CD14-positive monocyte (primary cell): Measurements from ENCODE around the gene GKN1. TPM values are rescaled to one million over a fixed set of nuclear protein-coding genes. Genes with fewer than 3 reads are reported as not detected.

Experiments
- DNase-seq, 3 donors: peaks; one replicate each; pipeline ENCODE4 v3.0.0-alpha.2; 2011 to 2022
- H2AFZ ChIP-seq: 2 replicates; pipeline ENCODE4 v1.6.0; 2012; ENCODE audit warnings: mild to moderate bottlenecking, low read depth, low read length, inconsistent platforms; ENCODE audit not compliant: insufficient read depth, poor library complexity, severe bottlenecking
- H3K27ac ChIP-seq, 2 donors: 1 replicate in 1 of 2; 2 replicates in 1 of 2; pipeline ENCODE4 v1.5.1; 2012 to 2013; ENCODE audit warnings: low read length in 2 of 2, control low read depth in 1 of 2, inconsistent platforms in 1 of 2, low read depth in 1 of 2, mild to moderate bottlenecking in 1 of 2
- H3K27me3 ChIP-seq, 2 donors: one replicate each; pipeline versions ENCODE4 v1.6.0 to v1.6.1; 2011 to 2013; ENCODE audit warnings: low read length in 2 of 2; ENCODE audit not compliant: control insufficient read depth in 2 of 2, insufficient read depth in 2 of 2
- H3K36me3 ChIP-seq, 2 donors: replicated peaks in 1 of 2; 1 replicate in 1 of 2; 2 replicates in 1 of 2; pipeline versions ENCODE4 v1.5.1 to v1.6.1; 2012 to 2013; ENCODE audit warnings: low read length in 2 of 2, control low read depth in 1 of 2, inconsistent platforms in 1 of 2, mild to moderate bottlenecking in 1 of 2; ENCODE audit not compliant: insufficient read depth in 2 of 2, control insufficient read depth in 1 of 2
- H3K4me1 ChIP-seq, 2 donors: 1 replicate in 1 of 2; 2 replicates in 1 of 2; pipeline versions ENCODE4 v1.5.1 to v1.6.1; 2012 to 2013; ENCODE audit warnings: low read length in 2 of 2, control low read depth in 1 of 2, inconsistent platforms in 1 of 2, mild to moderate bottlenecking in 1 of 2, moderate library complexity in 1 of 2; ENCODE audit not compliant: insufficient read depth in 2 of 2, control insufficient read depth in 1 of 2
- H3K4me2 ChIP-seq: replicated peaks from 2 replicates; pipeline ENCODE3; 2012; ENCODE audit warnings: low read length, moderate library complexity, mild to moderate bottlenecking; ENCODE audit not compliant: poor library complexity, severe bottlenecking; ENCODE audit errors: extremely low read depth
- H3K4me3 ChIP-seq, 3 experiments: fragments of 200-600 bp in 1 of 3; sonication (generic) in 1 of 3; replicated peaks in 1 of 3; 1 replicate in 2 of 3; 2 replicates in 1 of 3; pipeline ENCODE4 v1.5.1; 2011 to 2013; ENCODE audit warnings: low read length in 3 of 3, mild to moderate bottlenecking in 3 of 3, control low read depth in 2 of 3, low read depth in 2 of 3, inconsistent platforms in 1 of 3, moderate library complexity in 1 of 3
- H3K79me2 ChIP-seq: 2 replicates; pipeline ENCODE4 v1.6.0; 2012; ENCODE audit warnings: mild to moderate bottlenecking, control low read depth, inconsistent platforms, low read length, moderate library complexity; ENCODE audit not compliant: insufficient read depth
- H3K9ac ChIP-seq: 2 replicates; pipeline ENCODE4 v1.6.0; 2017; ENCODE audit warnings: low read length, mild to moderate bottlenecking; ENCODE audit not compliant: insufficient read depth, poor library complexity, severe bottlenecking
- H3K9me3 ChIP-seq, 2 donors: replicated peaks in 1 of 2; 1 replicate in 1 of 2; 2 replicates in 1 of 2; pipeline versions ENCODE4 v1.5.1 to v1.6.1; 2012 to 2013; ENCODE audit warnings: low read length in 2 of 2, control low read depth in 1 of 2; ENCODE audit not compliant: control insufficient read depth in 1 of 2, insufficient read depth in 1 of 2
- H4K20me1 ChIP-seq: 2 replicates; pipeline ENCODE4 v1.6.0; 2012; ENCODE audit warnings: mild to moderate bottlenecking, low read length, control low read depth, moderate library complexity; ENCODE audit not compliant: insufficient read depth
- H3K27ac Mint-ChIP-seq, 7 donors: one replicate each; pipeline ENCODE4 v1.8.0; 2020; ENCODE audit warnings: mild to moderate bottlenecking in 7 of 7, mixed read lengths in 7 of 7, moderate library complexity in 6 of 7, inconsistent platforms in 2 of 7
- H3K27me3 Mint-ChIP-seq, 3 donors: one replicate each; pipeline ENCODE4 v1.8.0; 2021 to 2022; ENCODE audit warnings: low read depth in 3 of 3, mild to moderate bottlenecking in 3 of 3, mixed read lengths in 3 of 3, moderate library complexity in 3 of 3, inconsistent platforms in 1 of 3
- H3K36me3 Mint-ChIP-seq, 2 donors: one replicate each; pipeline ENCODE4 v1.8.0; 2020; ENCODE audit warnings: mixed read lengths in 2 of 2, inconsistent platforms in 1 of 2, mild to moderate bottlenecking in 1 of 2
- H3K4me1 Mint-ChIP-seq: one replicate; pipeline ENCODE4 v1.8.0; 2020; ENCODE audit warnings: mild to moderate bottlenecking, mixed read lengths
- H3K4me3 Mint-ChIP-seq, 2 donors: one replicate each; pipeline ENCODE4 v1.8.0; 2020; ENCODE audit warnings: mild to moderate bottlenecking in 2 of 2, mixed read lengths in 2 of 2, moderate library complexity in 1 of 2
- H3K9me3 Mint-ChIP-seq, 7 donors: one replicate each; pipeline ENCODE4 v1.8.0; 2020 to 2022; ENCODE audit warnings: mixed read lengths in 7 of 7, mild to moderate bottlenecking in 6 of 7, moderate library complexity in 6 of 7, inconsistent platforms in 2 of 7
- CTCF ChIP-seq: fragments of 200-600 bp; IDR thresholded peaks from one replicate; pipeline ENCODE4 v1.8.0; 2022; ENCODE audit warnings: antibody characterized with exemption, mild to moderate bottlenecking
- WGBS: methylation state at CpG from one replicate; pipeline ENCODE4 v1.1.5; 2013; ENCODE audit warnings: missing lambda C conversion rate; ENCODE audit not compliant: insufficient coverage; 5-methylcytosine and 5-hydroxymethylcytosine counted together
- intact Hi-C, 2 donors: fragments of 100-400 bp; cut with micrococcal nuclease; formaldehyde crosslinking; loops; one replicate each; pipeline versions ENCODE4 v1.15.0 to v1.15.1; 2023
- polyA plus RNA-seq, 3 donors: library from polyadenylated mRNA; depleted of rRNA in 1 of 3; unstranded in 2 of 3; stranded (reverse) in 1 of 3; fragments of 300-500 nt in 2 of 3; fragments of >200 nt in 1 of 3; fragmentation: Illumina TruSeq in 2 of 3; gene quantifications; 1 replicate in 2 of 3; 2 replicates in 1 of 3; pipeline ENCODE4 v1.2.3, GENCODE V29; 2012 to 2021

The GKN1 gene
- polyA plus RNA-seq, 3 donors = not detected

DNA sequence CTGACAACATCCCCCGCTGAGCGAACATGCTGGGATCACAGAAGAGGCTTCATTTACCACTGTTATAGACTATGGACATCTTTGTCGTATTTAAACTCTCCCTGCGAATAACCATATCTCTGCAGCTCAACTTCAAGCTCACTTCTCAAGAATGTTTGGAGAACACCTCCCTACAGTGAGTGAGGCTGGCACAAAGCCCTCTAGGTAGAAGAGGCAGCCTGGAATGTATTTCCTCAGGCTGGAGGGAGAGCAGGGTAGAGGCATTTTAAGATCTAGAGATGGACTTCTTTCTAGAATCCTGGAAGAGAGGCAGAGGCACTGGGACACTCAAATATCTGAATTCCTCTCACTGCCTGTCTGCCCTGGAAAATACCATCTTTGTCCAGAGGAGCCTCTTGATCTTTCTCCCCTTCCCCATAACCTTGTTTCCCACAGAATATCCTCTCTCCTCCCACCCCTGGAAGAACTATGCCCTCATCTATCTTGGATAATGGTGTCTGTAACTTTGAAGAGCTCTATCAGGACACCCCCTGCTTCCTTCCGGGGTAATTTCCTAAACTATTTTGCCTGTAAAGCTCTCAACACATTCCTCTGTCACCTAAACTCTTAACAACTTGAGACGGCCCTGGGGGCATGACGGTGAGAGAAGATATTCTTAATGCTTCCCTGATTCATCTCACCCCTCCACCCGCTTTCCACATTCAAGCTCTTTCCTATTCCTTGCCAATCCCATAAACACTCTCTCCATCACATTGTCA is 36.2 kb downstream of the GKN1 start:
- peaks cover 23% of the 10 kb centered on the region for H3K4me1 Mint-ChIP-seq
- Histone ChIP-seq H3K4me3 (no peak overlapping the region), H3K9ac (no peak overlapping the region), H3K79me2 (no peaks in the 10 kb centered on the region), H3K36me3 (no peaks in the 10 kb centered on the region), H3K9me3 (peaks cover 0 to 10% of the 10 kb centered on the region in 2 donors), H2AFZ (no peak overlapping the region), H3K4me1 (peaks cover 18 to 22% of the 10 kb centered on the region in 2 donors), H3K27ac (no peak overlapping the region), H3K27me3 (peaks cover 38 to 50% of the 10 kb centered on the region in 2 donors), H3K4me2 (no peak overlapping the region), H4K20me1 (no peaks in the 10 kb centered on the region)
- peaks cover 44 to 53% (median 47%) of the 10 kb centered on the region in 3 donors for H3K27me3 Mint-ChIP-seq
- H3K9me3 Mint-ChIP-seq = peaks cover 0 to 11% (median 2%) of the 10 kb centered on the region in 7 donors
- DNase-seq = no peak
- H3K36me3 Mint-ChIP-seq = peaks cover 0 to 2% of the 10 kb centered on the region in 2 donors
- no peak overlapping the region for H3K27ac Mint-ChIP-seq
- intact Hi-C loops = no loop called here
- 74% methylated on average over 6 of the region's 8 CpGs for WGBS
- no peak for TF ChIP-seq CTCF
- H3K4me3 Mint-ChIP-seq = peak overlapping the region in 1 of 2 donors; percentile 1

- intact Hi-C loops = no loop called here
- no peaks in the 10 kb centered on the region for H3K79me2 ChIP-seq
- H3K27ac ChIP-seq = no peak overlapping the region
- WGBS = 90% methylated on average over 2 of the region's 4 CpGs
- H3K4me2 ChIP-seq = no peak overlapping the region
- Mint-ChIP-seq H3K4me1 (peaks cover 23% of the 10 kb centered on the region), H3K36me3 (peaks cover 0 to 2% of the 10 kb centered on the region in 2 donors), H3K27me3 (peaks cover 48 to 54% (median 50%) of the 10 kb centered on the region in 3 donors), H3K9me3 (peaks cover 0 to 11% (median 2%) of the 10 kb centered on the region in 7 donors), H3K4me3 (peak overlapping the region in 1 of 2 donors; percentile 67), H3K27ac (no peak overlapping the region)
- H3K4me1 ChIP-seq = peaks cover 18 to 22% of the 10 kb centered on the region in 2 donors
- no peak overlapping the region for H3K4me3 ChIP-seq
- H4K20me1 ChIP-seq = no peaks in the 10 kb centered on the region
- H3K9ac ChIP-seq = no peak overlapping the region
- TF ChIP-seq CTCF = no peak
- peak in 1 of 3 donors; percentile 5 for DNase-seq
- no peaks in the 10 kb centered on the region for H3K36me3 ChIP-seq
- H3K9me3 ChIP-seq = peaks cover 0 to 10% of the 10 kb centered on the region in 2 donors
- no peak overlapping the region for H2AFZ ChIP-seq
- peaks cover 43 to 60% of the 10 kb centered on the region in 2 donors for H3K27me3 ChIP-seq
Observed at GRCh38 chr2:69011611-69012157, 37.2 kb downstream of the GKN1 start.
